Progenitor cell of endocrine pancreas (in vitro differentiated cells): ENCODE measurements around the gene LRMDA. TPM values are rescaled to one million over a fixed set of nuclear protein-coding genes. Genes with fewer than 3 reads are reported as not detected.

Source experiments
- DNase-seq: peaks from one replicate; pipeline ENCODE4 v3.0.0; 2021; ENCODE audit warnings: low spot score; ENCODE audit not compliant: unreplicated experiment
- H3K27ac Mint-ChIP-seq: 2 replicates; pipeline ENCODE4 v1.8.0; 2021; ENCODE audit warnings: mild to moderate bottlenecking, moderate library complexity, mixed read lengths
- H3K27me3 Mint-ChIP-seq: 2 replicates; pipeline ENCODE4 v1.8.0; 2021; ENCODE audit warnings: mixed read lengths
- H3K36me3 Mint-ChIP-seq: 2 replicates; pipeline ENCODE4 v1.8.0; 2022; ENCODE audit warnings: mixed read lengths; ENCODE audit not compliant: insufficient read depth
- H3K4me1 Mint-ChIP-seq: 2 replicates; pipeline ENCODE4 v1.8.0; 2021; ENCODE audit warnings: low read depth, mixed read lengths
- H3K4me3 Mint-ChIP-seq: 2 replicates; pipeline ENCODE4 v1.8.0; 2021; ENCODE audit warnings: low read depth, mild to moderate bottlenecking, moderate library complexity, mixed read lengths
- H3K9me3 Mint-ChIP-seq: 2 replicates; pipeline ENCODE4 v1.8.0; 2021; ENCODE audit warnings: low read depth, mixed read lengths
- CTCF ChIP-seq: fragments of 200-600 bp; sonication (generic); IDR thresholded peaks from one replicate; pipeline ENCODE4 v1.5.0; 2021; ENCODE audit warnings: antibody characterized with exemption, mild to moderate bottlenecking; ENCODE audit not compliant: unreplicated experiment
- total RNA-seq: library from RNA; stranded (reverse); gene quantifications from 2 replicates; pipeline ENCODE4 v1.2.1, GENCODE V29; 2021

Gene LRMDA
- total RNA-seq, 1 donor from 2014 or later, result 6.5 TPM

GRCh38 chr10:75568450-75569130, 137.2 kb downstream of the LRMDA start:
- no peak for TF ChIP-seq CTCF
- peaks cover 18% of the 10 kb centered on the region for H3K36me3 Mint-ChIP-seq
- peaks cover 44% of the 10 kb centered on the region for H3K9me3 Mint-ChIP-seq
- no peaks in the 10 kb centered on the region for H3K27me3 Mint-ChIP-seq
- no peak for DNase-seq
- H3K4me1 Mint-ChIP-seq, result no peaks in the 10 kb centered on the region
- no peak overlapping the region for H3K27ac Mint-ChIP-seq
- no peak overlapping the region for H3K4me3 Mint-ChIP-seq

- Mint-ChIP-seq H3K27ac (no peak overlapping the region), H3K4me3 (no peak overlapping the region), H3K36me3 (peaks cover 17% of the 10 kb centered on the region), H3K27me3 (no peaks in the 10 kb centered on the region), H3K9me3 (peaks cover 48% of the 10 kb centered on the region), H3K4me1 (no peaks in the 10 kb centered on the region)
- no peak for TF ChIP-seq CTCF
- no peak for DNase-seq
Observed at GRCh38 chr10:75569506-75569905, 138.1 kb downstream of the LRMDA start.

- no peak overlapping the region for H3K27ac Mint-ChIP-seq
- peaks cover 38% of the 10 kb centered on the region for H3K9me3 Mint-ChIP-seq
- H3K4me1 Mint-ChIP-seq, result no peaks in the 10 kb centered on the region
- no peak for TF ChIP-seq CTCF
- no peaks in the 10 kb centered on the region for H3K27me3 Mint-ChIP-seq
- no peak for DNase-seq
- H3K4me3 Mint-ChIP-seq, result no peak overlapping the region
- peaks cover 14% of the 10 kb centered on the region for H3K36me3 Mint-ChIP-seq
Observed at GRCh38 chr10:75572478-75572877, 141.1 kb downstream of the LRMDA start.

GRCh38 chr10:75575940-75576339, 144.5 kb downstream of the LRMDA start:
- no peak overlapping the region for H3K27ac Mint-ChIP-seq
- no peak overlapping the region for H3K4me3 Mint-ChIP-seq
- TF ChIP-seq CTCF, result no peak
- DNase-seq, result no peak
- peaks cover 16% of the 10 kb centered on the region for H3K36me3 Mint-ChIP-seq
- H3K27me3 Mint-ChIP-seq, result no peaks in the 10 kb centered on the region
- H3K4me1 Mint-ChIP-seq, result no peaks in the 10 kb centered on the region
- peaks cover 60% of the 10 kb centered on the region for H3K9me3 Mint-ChIP-seq

- H3K4me1 Mint-ChIP-seq, result no peaks in the 10 kb centered on the region
- no peaks in the 10 kb centered on the region for H3K27me3 Mint-ChIP-seq
- peaks cover 45% of the 10 kb centered on the region for H3K9me3 Mint-ChIP-seq
- H3K27ac Mint-ChIP-seq, result no peak overlapping the region
- no peak overlapping the region for H3K4me3 Mint-ChIP-seq
- TF ChIP-seq CTCF, result no peak
- DNase-seq, result no peak
- H3K36me3 Mint-ChIP-seq, result peaks cover 17% of the 10 kb centered on the region
Observed at GRCh38 chr10:75582102-75582501, 150.7 kb downstream of the LRMDA start.
